Omental fat pad (tissue), 4 donors: ENCODE measurements around the gene CAPN14. TPM values are rescaled to one million over a fixed set of nuclear protein-coding genes. Genes with fewer than 3 reads are reported as not detected.

Source experiments
- ATAC-seq: fragments of 150-250 bp; one replicate; pipeline ENCODE4 v1.9.1; 2016; ENCODE audit warnings: mild to moderate bottlenecking, moderate library complexity; ENCODE audit not compliant: low FRiP score
- DNase-seq: peaks from one replicate; pipeline ENCODE4 v3.0.0-alpha.2; 2019; ENCODE audit warnings: low spot score
- small RNA-seq: library from RNA; depleted of rRNA; stranded (forward); fragments of <200 nt; gene quantifications from one replicate; pipeline ENCODE3, GENCODE V24; 2016
- total RNA-seq, 4 donors: library from RNA; depleted of rRNA; stranded (reverse); fragments of >200 nt; gene quantifications; one replicate each; pipeline ENCODE4 v1.1.0, GENCODE V29; 2016
- TF ChIP-seq, protein P1 (sequence below), 3 donors: fragments of 450-650 bp; IDR thresholded peaks; one replicate each; pipeline ENCODE4 v1.5.1; 2016 to 2017; ENCODE audit warnings: antibody characterized with exemption in 3 of 3, mild to moderate bottlenecking in 3 of 3, moderate library complexity in 2 of 3

The CAPN14 gene
- total RNA-seq, 4 donors from 2014 or later: 0.13 TPM; not detected in 3

DNA sequence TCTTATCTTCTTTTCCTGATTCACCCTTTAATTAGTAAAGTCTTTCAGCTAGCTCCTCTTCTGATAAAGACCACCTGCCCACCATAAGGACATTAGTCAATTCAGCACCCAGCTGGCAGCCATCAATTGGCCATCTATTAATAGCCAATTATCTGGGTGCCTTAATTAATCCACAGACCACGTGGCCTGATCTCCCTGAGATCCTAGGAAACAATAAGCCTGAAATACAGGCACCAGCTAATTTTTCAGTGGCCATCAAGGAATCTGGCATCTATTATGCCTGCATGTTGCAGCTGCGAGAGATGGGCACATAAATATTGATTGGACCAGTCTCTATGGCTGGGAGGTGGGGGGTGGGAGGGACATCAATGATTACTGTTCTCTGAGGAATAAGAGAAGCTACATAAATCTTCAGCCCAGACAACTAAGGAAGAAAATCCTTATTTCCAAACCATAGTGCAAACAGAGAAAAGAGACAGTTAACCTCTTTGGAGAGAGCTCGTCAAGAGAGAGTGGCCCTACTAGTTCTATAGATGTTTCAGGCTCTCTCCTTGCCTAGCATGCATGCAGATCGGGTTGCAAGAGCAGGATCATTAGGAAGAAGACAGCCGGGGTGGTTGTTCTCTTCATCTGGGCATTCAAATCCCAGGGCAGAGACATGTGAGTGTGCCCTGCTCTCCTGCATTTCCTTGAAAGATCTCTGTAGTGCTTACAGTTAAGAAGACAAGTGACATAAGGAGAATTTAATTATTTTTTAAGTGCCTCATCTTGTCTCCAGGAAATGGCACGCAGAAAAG is 87.7 kb downstream of the CAPN14 start:
- DNase-seq (no peak), ATAC-seq (no peak)
- TF ChIP-seq, protein P1, sequence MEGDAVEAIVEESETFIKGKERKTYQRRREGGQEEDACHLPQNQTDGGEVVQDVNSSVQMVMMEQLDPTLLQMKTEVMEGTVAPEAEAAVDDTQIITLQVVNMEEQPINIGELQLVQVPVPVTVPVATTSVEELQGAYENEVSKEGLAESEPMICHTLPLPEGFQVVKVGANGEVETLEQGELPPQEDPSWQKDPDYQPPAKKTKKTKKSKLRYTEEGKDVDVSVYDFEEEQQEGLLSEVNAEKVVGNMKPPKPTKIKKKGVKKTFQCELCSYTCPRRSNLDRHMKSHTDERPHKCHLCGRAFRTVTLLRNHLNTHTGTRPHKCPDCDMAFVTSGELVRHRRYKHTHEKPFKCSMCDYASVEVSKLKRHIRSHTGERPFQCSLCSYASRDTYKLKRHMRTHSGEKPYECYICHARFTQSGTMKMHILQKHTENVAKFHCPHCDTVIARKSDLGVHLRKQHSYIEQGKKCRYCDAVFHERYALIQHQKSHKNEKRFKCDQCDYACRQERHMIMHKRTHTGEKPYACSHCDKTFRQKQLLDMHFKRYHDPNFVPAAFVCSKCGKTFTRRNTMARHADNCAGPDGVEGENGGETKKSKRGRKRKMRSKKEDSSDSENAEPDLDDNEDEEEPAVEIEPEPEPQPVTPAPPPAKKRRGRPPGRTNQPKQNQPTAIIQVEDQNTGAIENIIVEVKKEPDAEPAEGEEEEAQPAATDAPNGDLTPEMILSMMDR (IDR thresholded peaks at IDR 0.05): no peak

DNA sequence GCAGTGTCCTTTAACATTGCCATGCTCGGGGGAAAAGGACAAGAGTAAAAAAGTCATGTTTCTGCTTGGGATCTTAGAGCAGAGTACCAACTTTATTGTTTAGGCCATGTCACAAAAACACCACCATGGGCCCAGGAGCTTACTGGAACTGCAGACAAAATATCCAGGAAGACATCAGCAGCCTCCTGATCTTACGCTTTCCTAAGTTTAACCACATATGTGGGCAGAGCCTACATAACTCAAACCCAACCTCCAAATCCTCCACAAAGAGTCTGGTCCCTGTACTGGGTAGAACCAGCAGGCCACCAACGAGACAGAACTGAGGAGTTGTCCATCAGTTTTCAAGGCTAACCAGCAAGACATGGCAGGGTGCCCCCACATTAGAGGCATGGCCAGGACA is 89.4 kb downstream of the CAPN14 start:
- ATAC-seq: no peak
- TF ChIP-seq, protein P1 (IDR thresholded peaks at IDR 0.05): no peak
- no peak for DNase-seq

DNA sequence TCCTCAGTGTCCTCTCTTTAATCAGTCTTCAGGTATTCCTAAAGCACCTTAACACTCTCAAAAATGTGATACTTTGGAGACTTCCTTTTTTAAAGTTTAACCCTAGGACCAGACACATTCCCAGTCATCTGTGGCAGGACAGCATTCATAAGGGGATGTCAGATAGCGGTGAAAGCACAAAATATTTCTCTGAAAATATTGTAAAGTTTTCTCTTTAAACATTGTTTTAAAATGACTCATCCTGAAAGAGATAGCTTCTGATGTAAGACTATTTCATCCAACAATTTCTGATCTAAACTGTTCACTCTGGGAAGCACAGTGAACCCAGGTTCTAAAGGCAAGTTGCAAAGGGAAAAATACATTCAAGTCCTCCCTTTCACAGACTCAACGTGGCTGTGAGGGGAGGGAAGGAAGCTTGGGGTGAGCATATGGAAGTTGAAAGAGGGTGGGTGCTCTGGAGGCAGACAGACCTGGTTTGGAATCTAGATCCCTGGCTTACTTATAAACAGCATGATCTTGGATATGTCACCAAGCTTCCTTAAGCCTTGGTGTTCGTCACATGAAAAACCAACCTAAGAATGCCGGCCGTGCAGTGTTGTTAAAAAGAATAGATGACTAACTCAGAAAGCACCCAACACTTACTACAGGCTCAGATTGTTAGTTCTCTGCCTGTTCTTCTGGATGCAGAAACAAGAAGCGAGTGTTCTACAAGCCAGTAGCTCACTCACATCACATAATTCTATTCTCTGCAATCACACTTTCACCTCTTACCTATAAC is 91.2 kb downstream of the CAPN14 start:
- DNase-seq: no peak
- TF ChIP-seq, protein P1 (IDR thresholded peaks at IDR 0.05): no peak
- ATAC-seq: no peak

DNA sequence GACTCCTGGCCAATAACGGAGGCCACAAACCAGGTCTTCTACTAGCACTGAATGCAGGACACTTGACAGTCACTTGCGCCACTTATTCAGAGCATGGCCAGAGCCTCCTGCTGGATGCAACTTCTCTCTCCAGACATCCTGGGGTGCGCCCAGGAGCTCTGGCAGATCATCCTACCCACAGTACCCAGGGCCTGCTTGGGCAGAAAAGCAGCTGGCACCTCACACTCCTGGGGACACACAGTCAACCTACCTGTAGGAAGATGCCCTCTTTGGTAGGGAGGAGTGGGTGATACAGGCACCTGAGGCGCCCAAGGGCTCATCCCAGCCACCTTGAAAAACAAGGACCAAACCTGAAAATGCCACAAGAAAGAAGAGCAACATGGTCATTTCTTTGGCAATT is 92.4 kb downstream of the CAPN14 start:
- no peak for DNase-seq
- TF ChIP-seq, protein P1 (IDR thresholded peaks at IDR 0.05): no peak
- ATAC-seq: no peak

Small RNA genes within 50 kb of the gene (small RNA-seq; reads per million reads assigned to genes)
- gene RNA5SP90: not detected

Other genes starting within 250 kb of the CAPN14 start
- 1 to 10 TPM in 3 of 4 donors, under 1 TPM in 1; 0.65 to 2.6 (median 2.0) TPM for gene GALNT14, start 79.1 kb downstream of the CAPN14 start, total RNA-seq
- 1 to 10 TPM; 3.1 to 5.2 (median 3.6) TPM for gene EHD3, start 16.6 kb upstream of the CAPN14 start, total RNA-seq
- gene XDH, start 197.2 kb upstream of the CAPN14 start, total RNA-seq: under 1 TPM in 3 of 4 donors, not detected in 1; 0.31 to 0.63 (median 0.48) TPM